Breast epithelium (tissue), 4 donors: ENCODE data around the gene TOMM22. TPM values are rescaled to one million over a fixed set of nuclear protein-coding genes. Genes with fewer than 3 reads are reported as not detected.
A peak's percentile ranks its signal among the peaks of the same experiment; 100 is the strongest.

Experiments used
- DNase-seq, 2 donors: peaks; one replicate each; pipeline ENCODE4 v3.0.0-alpha.2; 2019; ENCODE audit warnings: low spot score in 2 of 2
- H3K27ac ChIP-seq, 2 donors: fragments of 200-600 bp; sonication (generic) in 1 of 2; one replicate each; pipeline ENCODE4 v1.5.1; 2016 to 2019; ENCODE audit warnings: mild to moderate bottlenecking in 1 of 2
- H3K27me3 ChIP-seq, 2 donors: fragments of 200-600 bp; sonication (generic) in 1 of 2; one replicate each; pipeline versions ENCODE4 v1.5.1 to v1.6.0; 2017 to 2019; ENCODE audit warnings: control low read depth in 1 of 2, mild to moderate bottlenecking in 1 of 2
- H3K36me3 ChIP-seq: fragments of 200-600 bp; one replicate; pipeline ENCODE4 v1.5.1; 2019
- H3K4me1 ChIP-seq, 2 donors: fragments of 200-600 bp; sonication (generic); one replicate each; pipeline ENCODE4 v1.5.1; 2016 to 2019; ENCODE audit warnings: control low read depth in 1 of 2
- H3K4me3 ChIP-seq, 3 donors: fragments of 200-600 bp; sonication (generic); 1 replicate in 2 of 3; 2 replicates in 1 of 3; pipeline ENCODE4 v1.5.1; 2016 to 2019; ENCODE audit warnings: mild to moderate bottlenecking in 3 of 3, moderate library complexity in 2 of 3
- H3K9me3 ChIP-seq, 2 donors: fragments of 200-600 bp; sonication (generic) in 1 of 2; one replicate each; pipeline ENCODE4 v1.5.1; 2016 to 2019; ENCODE audit warnings: control low read depth in 1 of 2
- POLR2A ChIP-seq: fragments of 450-650 bp; IDR thresholded peaks from one replicate; pipeline ENCODE4 v1.6.1; 2016; ENCODE audit warnings: antibody characterized with exemption, mild to moderate bottlenecking, moderate library complexity
- POLR2AphosphoS5 ChIP-seq, 3 donors: sonication (generic); formaldehyde crosslinking; IDR thresholded peaks; one replicate each; pipeline ENCODE4 v1.6.1; 2017; ENCODE audit warnings: antibody characterized with exemption in 3 of 3
- intact Hi-C: fragments of 100-400 bp; cut with DNase I; formaldehyde crosslinking; loops from one replicate; pipeline ENCODE4 v1.15.1; 2023; ENCODE audit warnings: low total_unique reads
- total RNA-seq, 3 donors: library from RNA; depleted of rRNA; stranded (reverse); fragments of >200 nt; gene quantifications; one replicate each; pipeline ENCODE4 v1.1.0, GENCODE V29; 2016
- TF ChIP-seq, protein P1 (sequence below), 3 donors: fragments of 450-650 bp; IDR thresholded peaks; one replicate each; pipeline ENCODE4 v1.5.1; 2016 to 2017; ENCODE audit warnings: antibody characterized with exemption in 3 of 3, mild to moderate bottlenecking in 3 of 3, moderate library complexity in 3 of 3

TOMM22 gene
- total RNA-seq, 3 donors from 2014 or later, result 30.6 to 37.3 (median 32.8) TPM

DNA sequence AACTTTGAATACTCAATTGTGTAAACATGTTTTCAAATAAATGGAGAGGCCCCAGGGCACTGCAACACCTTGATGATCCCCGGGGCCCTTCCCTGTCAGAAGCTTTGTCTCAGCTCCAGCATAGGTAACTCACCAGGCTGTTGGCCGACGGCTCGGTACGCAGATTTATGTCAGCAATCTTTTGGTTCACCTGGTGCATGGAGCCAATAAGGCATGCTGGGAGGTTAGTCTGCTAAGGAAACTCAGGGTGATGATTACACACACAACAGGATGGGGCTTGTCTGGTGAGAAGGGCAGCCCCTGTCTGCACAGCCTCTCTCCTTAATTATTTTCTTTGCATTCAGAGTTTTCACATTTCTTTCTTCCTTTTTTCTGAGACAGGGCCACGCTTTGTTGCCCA is 36.3 kb upstream of the TOMM22 start:
- TF ChIP-seq POLR2A (no peak), POLR2AphosphoS5 (IDR thresholded peaks at IDR 0.05) (no peak)
- TF ChIP-seq, protein P1, sequence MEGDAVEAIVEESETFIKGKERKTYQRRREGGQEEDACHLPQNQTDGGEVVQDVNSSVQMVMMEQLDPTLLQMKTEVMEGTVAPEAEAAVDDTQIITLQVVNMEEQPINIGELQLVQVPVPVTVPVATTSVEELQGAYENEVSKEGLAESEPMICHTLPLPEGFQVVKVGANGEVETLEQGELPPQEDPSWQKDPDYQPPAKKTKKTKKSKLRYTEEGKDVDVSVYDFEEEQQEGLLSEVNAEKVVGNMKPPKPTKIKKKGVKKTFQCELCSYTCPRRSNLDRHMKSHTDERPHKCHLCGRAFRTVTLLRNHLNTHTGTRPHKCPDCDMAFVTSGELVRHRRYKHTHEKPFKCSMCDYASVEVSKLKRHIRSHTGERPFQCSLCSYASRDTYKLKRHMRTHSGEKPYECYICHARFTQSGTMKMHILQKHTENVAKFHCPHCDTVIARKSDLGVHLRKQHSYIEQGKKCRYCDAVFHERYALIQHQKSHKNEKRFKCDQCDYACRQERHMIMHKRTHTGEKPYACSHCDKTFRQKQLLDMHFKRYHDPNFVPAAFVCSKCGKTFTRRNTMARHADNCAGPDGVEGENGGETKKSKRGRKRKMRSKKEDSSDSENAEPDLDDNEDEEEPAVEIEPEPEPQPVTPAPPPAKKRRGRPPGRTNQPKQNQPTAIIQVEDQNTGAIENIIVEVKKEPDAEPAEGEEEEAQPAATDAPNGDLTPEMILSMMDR (IDR thresholded peaks at IDR 0.05), result no peak
- Histone ChIP-seq H3K27ac (no peak overlapping the region), H3K9me3 (no peaks in the 10 kb centered on the region), H3K36me3 (no peaks in the 10 kb centered on the region), H3K4me3 (no peak overlapping the region), H3K4me1 (no peaks in the 10 kb centered on the region), H3K27me3 (no peaks in the 10 kb centered on the region)
- intact Hi-C loops, result no loop called here
- no peak for DNase-seq

DNA sequence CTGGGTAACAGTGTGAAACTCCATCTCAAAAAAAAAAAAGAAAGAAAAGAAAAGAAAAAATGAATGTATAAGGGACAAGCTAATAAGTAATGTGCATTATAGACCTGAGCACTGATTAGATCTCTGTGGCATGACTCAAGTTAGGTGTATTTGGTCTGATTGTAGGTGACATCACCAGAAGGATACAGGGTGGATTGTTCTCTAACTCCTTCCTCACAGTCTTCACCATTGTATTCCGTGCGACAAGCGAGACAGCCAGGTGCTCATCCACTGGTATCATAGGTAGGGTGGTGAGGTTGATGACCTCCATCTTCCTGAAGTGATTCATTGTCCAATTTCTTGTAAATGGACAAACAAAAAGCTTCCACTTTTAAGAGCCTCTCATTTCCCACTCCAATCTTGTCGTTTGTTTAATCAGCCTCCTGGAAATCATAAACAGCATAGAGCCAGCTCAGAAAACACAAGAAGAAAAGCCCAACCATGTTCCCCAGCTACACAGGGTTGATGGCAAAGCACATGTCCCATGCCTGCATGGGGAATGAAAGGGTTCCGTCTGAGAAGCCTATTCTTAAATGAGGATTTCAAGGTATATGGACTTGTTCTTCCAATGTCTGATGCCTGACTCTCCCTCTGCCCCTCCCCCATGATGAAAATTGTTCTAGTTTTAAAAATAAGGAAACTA is 31.8 kb upstream of the TOMM22 start:
- intact Hi-C loops, result no loop called here
- H3K4me3 ChIP-seq, result no peak overlapping the region
- H3K27ac ChIP-seq, result no peak overlapping the region
- H3K27me3 ChIP-seq, result no peaks in the 10 kb centered on the region
- H3K4me1 ChIP-seq, result no peaks in the 10 kb centered on the region
- DNase-seq, result no peak
- TF ChIP-seq POLR2AphosphoS5 (IDR thresholded peaks at IDR 0.05), result no peak
- TF ChIP-seq, protein P1 (IDR thresholded peaks at IDR 0.05), result no peak
- TF ChIP-seq POLR2A, result no peak
- H3K9me3 ChIP-seq, result no peaks in the 10 kb centered on the region
- H3K36me3 ChIP-seq, result no peaks in the 10 kb centered on the region

DNA sequence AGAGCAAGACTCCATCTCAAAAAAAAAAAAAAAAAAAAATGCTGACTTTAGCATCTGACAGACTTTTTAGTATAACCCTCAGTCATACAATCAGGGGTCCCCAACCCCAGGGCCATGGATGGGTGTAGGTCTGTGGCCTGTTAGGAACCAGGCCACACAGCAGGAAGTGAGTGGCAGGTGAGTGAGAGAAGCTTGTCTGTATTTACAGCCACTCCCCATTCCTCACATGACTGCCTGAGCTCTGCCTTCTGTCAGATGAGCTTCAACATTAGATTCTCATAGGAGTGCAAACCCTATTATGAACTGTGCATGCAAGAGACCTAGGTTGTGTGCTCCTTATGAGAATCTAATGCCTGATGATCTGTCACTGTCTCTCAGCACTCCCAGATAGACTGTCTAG is 28.9 kb upstream of the TOMM22 start:
- Histone ChIP-seq H3K36me3 (no peaks in the 10 kb centered on the region), H3K27me3 (no peaks in the 10 kb centered on the region), H3K9me3 (no peaks in the 10 kb centered on the region), H3K4me3 (no peak overlapping the region), H3K4me1 (no peaks in the 10 kb centered on the region), H3K27ac (no peak overlapping the region)
- TF ChIP-seq POLR2AphosphoS5 (IDR thresholded peaks at IDR 0.05), result no peak
- TF ChIP-seq, protein P1 (IDR thresholded peaks at IDR 0.05), result no peak
- TF ChIP-seq POLR2A, result no peak
- no peak for DNase-seq
- intact Hi-C loops, result no loop called here

DNA sequence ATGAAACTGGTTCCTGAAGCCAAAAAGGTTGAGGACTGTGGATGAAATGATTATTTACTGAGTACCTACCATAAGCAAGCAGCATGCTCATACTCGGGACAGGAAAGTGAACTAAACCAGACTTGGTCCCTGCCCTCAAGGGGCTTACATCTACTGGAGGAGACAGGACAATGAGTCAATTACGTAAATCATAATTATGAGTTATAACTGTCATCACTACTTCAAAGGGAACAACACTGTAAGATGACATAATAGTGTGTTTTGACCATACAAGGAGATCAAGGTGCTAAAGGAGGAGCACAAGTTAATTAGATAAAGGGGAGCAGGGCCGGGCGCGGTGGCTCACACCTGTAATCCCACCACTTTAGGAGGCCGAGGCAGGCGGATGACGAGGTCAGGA is 28.0 kb upstream of the TOMM22 start:
- Histone ChIP-seq H3K4me1 (no peaks in the 10 kb centered on the region), H3K9me3 (no peaks in the 10 kb centered on the region), H3K27me3 (no peaks in the 10 kb centered on the region), H3K4me3 (no peak overlapping the region), H3K36me3 (no peaks in the 10 kb centered on the region), H3K27ac (no peak overlapping the region)
- no peak for DNase-seq
- TF ChIP-seq, protein P1 (IDR thresholded peaks at IDR 0.05), result no peak
- no peak for TF ChIP-seq POLR2A
- no peak for TF ChIP-seq POLR2AphosphoS5 (IDR thresholded peaks at IDR 0.05)
- intact Hi-C loops, result no loop called here

DNA sequence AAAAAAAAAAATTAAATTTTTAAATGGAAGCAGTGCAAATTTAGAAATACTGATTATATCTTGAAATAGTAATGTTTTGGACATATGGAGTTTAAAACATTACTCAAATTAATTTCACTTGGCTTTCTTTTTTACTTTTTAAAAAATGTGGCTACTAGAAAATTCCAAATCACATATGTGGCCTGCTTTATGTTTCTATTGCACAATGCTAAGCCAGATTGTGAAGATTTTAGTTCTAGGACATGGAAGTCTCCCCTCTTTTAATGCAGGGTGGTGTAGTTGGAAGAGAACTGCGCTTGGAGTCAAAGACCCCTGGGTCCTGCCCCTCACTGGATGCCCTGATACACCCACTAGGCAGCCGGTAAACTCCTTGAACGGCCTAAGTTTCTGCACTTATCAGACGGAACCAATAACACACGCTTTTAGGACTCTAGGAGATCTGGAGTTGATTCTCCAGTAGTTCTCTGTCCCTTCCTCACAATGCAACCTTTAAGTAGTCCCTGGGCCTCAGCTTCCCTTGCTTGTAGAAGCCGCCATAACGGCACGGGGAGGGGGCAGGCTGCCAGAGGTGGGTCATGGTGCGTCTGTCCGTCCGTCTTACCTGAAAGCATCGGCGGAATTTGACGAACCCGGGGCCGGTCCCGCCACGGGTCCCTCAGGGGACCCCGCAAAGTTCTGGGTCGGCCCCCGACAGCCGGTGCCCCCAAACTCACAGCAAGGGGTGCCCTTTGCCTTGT is 26.1 kb upstream of the TOMM22 start:
- Histone ChIP-seq H3K4me1 (no peaks in the 10 kb centered on the region), H3K27ac (peak overlapping the region; percentile 88 to 98), H3K36me3 (no peaks in the 10 kb centered on the region), H3K4me3 (peak overlapping the region; percentile 73 to 100 (median 93)), H3K27me3 (no peaks in the 10 kb centered on the region), H3K9me3 (no peaks in the 10 kb centered on the region)
- no peak for DNase-seq
- intact Hi-C loops, result no loop called here
- TF ChIP-seq, protein P1 (IDR thresholded peaks at IDR 0.05), result no peak
- TF ChIP-seq POLR2A, result no peak
- no peak for TF ChIP-seq POLR2AphosphoS5 (IDR thresholded peaks at IDR 0.05)
